DND-41 (cell line): Measurements from ENCODE around the gene FBXO24.

Source experiments
- EZH2 ChIP-seq: IDR thresholded peaks from 3 replicates; pipeline ENCODE4 v1.6.1; 2012; ENCODE audit warnings: borderline replicate concordance, low read depth, mild to moderate bottlenecking, moderate library complexity, low read length, inconsistent platforms; ENCODE audit not compliant: severe bottlenecking
- TF ChIP-seq, protein P1 (sequence below): IDR thresholded peaks from 2 replicates; pipeline ENCODE4 v1.5.1; 2012; ENCODE audit warnings: borderline replicate concordance, low read length, moderate library complexity, mild to moderate bottlenecking; ENCODE audit not compliant: poor library complexity, severe bottlenecking; ENCODE audit errors: extremely low read depth

DNA sequence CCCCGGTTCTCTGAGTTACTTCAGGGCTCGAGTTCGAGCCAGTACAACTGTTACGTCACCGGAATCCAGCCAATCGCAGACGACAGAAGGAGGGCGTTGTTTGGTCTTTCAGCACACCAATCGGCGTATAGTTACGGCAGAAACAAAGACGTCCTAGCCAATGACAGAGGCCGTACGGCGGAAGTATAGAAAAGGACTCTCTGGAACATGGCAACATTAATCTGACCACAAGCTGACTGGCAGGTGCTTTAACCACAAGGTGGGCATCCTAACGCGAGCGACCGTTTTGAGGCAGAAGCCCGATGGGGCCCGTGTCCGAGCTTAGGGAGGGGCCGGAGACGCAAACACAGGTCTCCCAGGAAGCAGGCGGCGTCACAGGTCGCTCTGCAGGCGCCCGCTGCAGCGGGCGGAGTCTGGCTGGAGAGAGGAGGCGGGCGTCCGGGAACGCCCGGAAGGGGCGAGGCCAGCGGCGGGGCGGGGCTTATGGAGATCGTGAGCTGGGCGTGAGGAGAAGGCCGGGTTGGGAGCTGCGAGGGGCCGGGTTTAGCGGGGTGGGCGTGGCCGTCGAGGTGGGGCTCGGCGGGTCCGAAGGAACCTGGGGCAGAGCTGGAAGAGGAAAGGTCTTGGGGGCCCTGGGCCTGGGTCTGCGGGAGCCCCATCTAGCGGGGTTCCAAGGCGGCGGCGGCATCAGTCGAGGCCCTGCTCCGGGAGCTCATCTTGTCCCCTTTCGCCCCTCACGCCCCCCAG lies 26.0 kb downstream of the FBXO24 start, which contains the start of gene MOSPD3:
- TF ChIP-seq, protein P1, sequence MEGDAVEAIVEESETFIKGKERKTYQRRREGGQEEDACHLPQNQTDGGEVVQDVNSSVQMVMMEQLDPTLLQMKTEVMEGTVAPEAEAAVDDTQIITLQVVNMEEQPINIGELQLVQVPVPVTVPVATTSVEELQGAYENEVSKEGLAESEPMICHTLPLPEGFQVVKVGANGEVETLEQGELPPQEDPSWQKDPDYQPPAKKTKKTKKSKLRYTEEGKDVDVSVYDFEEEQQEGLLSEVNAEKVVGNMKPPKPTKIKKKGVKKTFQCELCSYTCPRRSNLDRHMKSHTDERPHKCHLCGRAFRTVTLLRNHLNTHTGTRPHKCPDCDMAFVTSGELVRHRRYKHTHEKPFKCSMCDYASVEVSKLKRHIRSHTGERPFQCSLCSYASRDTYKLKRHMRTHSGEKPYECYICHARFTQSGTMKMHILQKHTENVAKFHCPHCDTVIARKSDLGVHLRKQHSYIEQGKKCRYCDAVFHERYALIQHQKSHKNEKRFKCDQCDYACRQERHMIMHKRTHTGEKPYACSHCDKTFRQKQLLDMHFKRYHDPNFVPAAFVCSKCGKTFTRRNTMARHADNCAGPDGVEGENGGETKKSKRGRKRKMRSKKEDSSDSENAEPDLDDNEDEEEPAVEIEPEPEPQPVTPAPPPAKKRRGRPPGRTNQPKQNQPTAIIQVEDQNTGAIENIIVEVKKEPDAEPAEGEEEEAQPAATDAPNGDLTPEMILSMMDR, result no peak
- TF ChIP-seq EZH2, result no peak
